HG03097 (cell line): Measurements from ENCODE around the gene CHPT1.
"Not testable (repeated sequence)": the region's sequence is repeated elsewhere in the genome, so short reads cannot be mapped to it uniquely, and the experiment has no call there.

ENCODE experiments used
- ATAC-seq: cut with Tn5 transposase; IDR thresholded peaks from one replicate; pipeline ENCODE4 v1.9.1; 2021; ENCODE audit not compliant: unreplicated experiment, low FRiP score

CHPT1 gene

DNA sequence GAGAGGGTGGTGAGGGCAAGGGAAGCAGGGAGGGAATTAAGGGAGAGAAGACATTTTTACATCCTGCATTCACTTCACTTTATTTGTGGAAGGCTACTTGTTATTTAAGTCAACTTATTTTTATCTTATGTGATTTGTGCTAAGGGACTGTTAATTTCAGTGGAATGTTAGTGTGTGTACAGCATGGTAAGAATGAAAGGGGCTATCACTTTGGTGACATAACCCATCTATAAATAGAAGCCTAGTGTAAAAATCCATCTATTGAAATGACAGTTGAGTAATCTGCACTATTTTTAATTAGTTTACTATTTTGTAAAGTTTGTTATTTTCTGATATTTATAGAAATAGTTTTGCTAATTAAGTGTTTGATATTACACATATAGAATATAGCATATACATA, 16.8 kb upstream of the CHPT1 start:
- no peak for ATAC-seq

DNA sequence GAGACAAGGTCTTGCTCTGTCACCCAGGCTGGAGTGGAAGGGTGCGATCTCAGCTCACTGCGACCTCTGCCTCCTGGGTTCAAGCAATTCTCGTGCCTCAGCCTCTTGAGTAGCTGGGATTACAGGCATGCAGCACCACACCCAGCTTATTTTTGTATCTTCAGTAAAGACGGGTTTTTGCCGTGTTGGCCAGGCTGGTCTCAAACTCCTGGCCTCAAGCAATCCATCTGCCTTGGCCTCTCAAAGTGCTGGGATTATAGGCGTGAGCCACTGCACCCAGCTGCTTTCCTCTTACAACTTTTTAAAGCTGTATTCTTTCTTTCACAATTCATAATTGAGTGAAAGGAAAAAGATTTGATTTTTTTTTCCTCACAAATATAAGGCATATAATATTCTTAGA, 15.8 kb upstream of the CHPT1 start:
- not testable (repeated sequence) for ATAC-seq

DNA sequence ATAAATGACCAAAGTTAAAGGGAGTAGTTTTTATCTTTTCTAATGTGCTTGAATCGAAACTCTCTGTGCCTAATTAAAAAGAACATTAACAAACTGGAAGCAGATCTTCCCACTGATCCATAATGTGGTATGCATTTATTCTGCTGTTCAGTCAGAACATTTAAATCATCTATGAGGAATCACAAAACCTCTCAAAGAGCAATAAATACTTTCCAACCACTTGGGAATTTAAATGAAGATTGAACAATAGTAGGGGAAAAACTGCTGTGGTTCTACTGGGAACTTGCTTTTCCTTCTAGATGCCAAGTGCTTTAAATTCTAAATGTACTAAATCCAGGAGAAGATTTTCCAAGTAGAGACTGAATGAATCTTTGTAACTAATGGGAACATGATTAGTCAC, 12.3 kb upstream of the CHPT1 start:
- ATAC-seq: no peak

DNA sequence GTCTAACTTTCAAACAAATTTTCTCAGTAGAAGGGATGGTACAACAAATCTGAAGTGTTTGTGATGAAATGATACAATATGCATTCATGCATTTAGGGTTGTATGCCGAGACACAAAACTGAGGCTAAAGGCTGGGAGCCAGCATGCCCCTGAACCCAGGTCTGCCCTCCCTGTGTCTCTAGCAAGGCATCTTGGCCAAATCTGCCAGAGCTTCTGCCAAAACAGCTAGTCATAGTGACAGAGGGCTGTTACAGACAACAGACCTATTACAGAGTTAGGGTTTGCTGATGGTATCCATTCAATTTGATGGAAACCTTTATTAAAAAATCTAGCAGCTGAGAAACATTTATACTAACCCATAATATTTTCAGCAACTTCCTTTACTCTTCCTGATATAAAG, 11.3 kb upstream of the CHPT1 start:
- no peak for ATAC-seq

DNA sequence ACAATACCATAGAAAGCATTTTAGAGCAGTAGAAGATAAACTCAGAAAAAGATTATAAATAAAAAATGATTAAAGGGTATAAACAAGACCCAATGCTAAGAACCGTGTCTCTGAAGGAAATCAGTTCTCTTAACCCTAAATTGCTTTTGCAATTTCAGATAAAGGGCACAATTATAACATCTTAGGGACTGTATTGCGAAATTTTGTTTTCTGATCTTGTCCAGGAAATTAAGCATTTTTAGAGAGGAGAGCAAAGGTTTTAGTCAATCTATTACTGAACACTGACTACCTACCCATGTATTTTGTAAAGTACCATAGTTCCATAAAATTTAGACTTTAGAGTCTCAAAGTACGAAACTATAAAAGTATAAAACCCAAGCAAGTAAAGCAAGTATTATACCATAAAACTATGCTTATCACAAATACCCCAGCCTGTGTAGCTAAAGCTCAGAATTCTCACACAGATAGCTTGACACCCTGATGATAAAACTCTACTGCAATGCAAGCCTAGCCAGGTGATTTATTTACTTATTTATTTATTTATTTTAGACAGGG, 6.8 kb upstream of the CHPT1 start:
- ATAC-seq: no peak

DNA sequence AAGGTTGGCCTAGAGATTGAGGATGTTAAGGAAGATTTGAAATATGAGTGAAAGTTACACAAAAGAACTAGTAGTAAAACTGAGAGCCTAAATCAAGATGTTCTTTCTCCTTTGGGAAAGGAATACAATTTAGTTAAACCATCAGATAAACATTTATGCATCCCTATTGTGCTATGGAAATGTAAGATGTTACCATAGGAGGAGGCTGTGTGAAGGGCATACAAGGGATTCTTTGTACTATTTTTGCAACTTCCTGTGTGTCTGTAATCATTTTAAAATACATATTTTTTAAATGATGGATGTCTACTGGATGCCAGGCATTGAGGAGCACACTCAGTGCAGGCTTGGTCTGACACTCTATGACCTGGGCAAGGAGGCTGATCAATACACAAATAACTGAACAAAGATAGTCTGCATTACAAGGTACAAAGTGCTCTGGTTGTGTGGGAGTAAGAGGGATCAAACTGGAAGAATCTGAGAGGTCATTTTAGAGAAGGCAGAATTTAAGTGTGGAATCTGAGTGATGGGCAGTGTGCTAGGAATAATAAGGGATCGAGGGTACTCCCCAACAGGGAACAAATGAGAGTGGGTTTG, 5.8 kb upstream of the CHPT1 start:
- ATAC-seq: no peak

DNA sequence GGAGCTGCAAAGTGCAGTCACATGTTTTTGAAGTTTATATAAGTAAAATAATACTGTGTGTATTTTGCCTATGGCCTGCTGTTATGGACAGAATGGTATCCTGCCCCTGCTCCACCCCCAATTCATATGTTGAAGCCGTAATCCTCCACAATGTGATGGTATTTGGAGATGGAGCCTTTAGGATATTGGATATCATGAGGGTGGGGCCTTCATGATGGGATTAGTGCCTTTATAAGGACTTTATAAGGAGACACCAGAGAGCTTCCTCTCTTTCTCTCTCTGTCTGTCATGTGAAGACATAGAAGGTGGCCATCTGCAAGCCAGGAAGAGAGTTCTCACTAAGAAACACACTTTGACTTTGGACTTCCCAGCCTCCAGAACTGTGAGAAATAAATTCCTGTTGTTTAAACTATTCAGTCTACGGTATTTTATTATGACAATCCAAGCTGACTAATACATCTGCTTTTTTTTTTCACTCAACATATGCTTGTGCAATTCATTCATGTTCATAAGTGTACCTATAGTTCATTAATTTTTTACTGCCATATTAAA, 3.1 kb upstream of the CHPT1 start:
- ATAC-seq: no peak

DNA sequence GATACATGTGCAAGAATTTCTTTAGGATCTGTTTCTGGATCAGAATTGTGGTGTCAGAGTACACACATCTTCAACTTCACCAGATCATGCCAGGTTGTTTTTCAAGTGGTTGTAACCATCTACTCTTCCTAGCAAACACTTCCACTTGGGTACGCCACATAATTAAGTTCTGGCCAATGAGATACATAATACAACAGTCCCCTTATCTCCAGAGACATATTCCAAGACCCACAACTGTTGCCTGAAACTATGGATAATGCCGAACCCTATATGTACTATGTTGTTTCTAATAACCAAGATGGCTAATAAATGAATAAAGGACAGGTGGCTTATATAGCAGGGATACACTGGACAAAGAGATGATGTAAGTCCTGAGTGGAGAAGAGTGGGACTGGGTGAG, 2.5 kb upstream of the CHPT1 start:
- ATAC-seq: no peak

DNA sequence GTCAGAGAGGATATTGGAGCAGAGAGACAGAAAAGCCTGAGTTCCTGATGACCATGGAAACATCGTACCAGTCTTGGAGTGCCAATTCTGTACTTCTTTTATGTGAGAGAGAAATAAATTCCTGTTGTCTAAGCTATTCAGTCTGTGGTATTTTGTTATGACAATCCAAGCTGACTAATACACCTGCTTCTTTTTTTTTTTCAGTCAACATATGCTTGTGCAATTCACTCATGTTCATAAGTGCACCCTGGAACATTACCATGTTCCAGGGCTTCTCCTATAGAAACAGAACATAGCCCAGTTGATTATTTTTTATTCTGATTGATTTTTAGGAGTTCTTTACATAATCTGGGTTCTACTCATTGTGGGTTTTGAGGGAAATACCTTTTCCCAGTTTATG, 1.7 kb upstream of the CHPT1 start:
- ATAC-seq: no peak

DNA sequence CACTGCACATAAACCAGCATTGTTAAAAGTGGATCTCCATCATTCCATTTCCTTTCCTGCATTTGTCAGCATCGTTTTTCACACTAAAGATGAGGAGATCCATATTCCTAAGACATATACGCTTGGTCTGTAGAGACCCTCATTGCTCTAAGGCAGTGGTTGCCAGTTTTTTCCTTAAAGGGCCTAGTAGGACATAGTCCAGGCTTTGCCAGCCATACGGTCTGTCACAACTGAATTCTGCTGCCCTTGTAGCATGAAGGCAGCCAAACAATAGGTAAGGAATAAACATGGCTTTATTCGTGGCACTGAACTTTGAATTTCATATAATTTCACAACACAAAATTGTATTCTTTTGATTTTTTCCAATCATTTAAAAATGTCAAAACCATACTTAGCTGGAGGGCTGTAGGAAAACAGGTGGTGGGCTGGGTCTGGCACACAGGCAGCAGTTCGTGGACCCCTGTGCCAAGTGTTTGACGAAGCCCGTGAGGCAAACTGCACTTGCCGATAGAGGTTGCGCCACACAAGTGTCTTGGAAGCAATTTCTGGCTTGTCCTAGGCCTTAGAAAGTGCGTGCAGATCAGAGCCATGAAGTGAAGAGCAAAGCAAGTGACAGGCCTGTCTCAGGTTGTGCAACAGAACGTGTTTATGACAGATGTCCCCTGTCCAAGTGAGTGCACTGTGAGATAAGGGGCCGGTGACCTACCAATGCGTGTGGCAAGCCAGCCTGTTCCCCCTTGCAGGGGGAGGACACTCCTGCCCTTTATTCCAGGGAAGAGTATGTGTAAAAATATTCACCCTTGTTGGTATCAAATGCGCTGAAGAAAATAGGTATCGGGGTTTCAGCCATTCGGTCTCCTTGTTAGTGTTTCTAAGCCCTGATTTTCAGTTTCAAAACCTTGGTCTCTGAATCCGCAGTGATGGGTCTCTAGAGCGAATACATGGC, 916 bp upstream of the CHPT1 start:
- ATAC-seq: no peak

DNA sequence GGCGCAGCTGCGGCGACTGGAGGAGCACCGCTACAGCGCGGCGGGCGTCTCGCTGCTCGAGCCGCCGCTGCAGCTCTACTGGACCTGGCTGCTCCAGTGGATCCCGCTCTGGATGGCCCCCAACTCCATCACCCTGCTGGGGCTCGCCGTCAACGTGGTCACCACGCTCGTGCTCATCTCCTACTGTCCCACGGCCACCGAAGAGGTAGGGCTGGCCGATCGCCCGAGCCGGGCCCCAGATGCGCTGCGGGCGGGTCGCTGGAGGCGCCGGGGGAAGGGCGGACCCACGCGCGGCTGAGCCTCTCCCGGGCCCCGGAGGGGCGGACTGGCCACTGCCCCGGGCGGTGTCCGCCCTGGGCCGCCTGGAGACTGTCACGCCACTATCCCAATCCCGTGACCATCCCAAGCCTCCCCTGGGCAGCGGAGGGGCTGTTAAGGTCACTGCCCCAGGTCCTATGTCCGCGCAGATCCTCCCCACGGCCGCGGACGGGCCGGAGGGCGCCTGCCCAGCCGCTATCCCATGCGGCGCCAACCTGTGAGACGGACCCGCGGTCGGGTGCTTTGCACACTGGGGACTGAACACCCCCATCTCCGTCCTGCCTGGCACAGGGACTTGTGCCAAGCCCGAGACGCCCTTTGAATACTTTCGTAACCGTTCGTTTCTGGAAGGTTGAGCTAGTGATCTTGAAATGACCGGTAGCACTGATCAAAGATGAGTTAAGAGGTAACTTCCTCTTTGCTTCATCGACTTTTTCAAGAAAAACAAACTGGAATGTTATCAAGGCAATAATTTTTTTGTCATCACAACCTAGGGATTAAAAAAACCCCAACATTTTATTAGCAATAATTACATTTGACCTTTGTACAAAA, 725 bp downstream of the CHPT1 start:
- peak; percentile 35 for ATAC-seq

DNA sequence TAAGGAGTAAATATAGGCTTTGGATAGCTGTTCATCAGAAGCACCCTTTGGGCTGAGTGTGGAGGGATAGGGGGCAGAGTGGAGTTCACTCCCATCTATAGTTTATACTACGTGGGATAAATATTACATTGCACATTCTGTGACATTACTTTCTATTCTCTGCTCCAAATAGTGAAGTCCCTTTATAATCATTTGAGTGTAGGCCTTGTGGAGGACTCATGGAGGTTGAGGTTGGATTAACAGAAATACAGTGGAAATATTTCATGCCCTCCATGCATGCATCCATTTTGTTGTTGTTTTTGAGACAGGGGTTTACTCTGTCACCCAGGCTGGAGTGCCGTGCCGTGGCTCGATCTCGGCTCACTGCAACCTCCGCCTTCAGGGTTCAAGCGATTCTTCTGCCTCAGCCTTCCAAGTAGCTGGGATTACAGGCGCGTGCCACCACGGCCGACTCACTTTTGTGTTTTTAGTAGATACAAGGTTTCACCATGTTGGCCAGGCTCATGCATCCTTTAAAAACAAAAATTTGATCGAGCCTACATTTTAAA, 1.4 kb downstream of the CHPT1 start:
- no peak for ATAC-seq

DNA sequence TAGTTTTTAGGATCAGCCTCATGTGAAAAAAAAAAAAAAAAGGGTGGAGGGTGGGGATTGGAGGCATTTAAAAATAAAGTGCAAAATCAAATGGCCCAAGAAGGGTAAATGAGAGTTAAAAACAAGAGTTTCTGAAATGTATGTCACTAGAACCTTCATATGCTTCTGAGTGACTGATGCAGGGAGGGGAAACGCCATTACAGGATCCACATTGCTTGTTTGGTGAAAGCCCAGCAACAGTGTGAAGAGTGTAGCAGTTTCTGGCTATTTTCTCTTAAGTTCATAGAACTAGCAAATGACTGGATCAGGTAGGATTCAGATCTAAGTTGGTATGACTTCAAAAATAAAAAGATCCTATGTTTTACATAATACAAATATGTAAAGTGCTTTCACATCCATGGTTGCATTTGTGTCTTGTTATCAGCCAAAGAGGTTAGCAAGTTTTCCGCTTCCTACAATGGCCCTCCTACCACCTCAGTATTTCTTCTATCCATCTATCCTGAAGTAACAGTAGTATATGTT, 2.9 kb downstream of the CHPT1 start:
- no peak for ATAC-seq

DNA sequence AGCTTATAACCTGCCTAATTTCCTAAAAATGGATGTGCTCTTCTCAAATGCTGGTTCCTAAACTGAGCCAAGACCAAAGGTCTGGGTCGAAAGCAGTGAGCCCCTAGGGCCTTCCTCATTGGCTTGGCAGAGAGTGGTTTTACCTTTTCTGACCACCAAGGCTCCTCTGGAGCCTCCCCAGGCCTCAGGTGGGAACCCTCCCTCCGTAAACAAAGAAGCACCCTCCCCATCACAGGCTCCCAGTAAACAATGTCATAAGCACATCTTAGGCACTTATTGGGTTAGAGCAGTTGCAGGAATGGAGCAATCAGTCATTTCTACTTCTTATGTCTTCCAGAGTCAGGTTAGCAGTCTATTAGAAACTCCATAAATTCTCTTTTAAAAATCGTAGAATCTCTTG, 6.0 kb downstream of the CHPT1 start:
- no peak for ATAC-seq

DNA sequence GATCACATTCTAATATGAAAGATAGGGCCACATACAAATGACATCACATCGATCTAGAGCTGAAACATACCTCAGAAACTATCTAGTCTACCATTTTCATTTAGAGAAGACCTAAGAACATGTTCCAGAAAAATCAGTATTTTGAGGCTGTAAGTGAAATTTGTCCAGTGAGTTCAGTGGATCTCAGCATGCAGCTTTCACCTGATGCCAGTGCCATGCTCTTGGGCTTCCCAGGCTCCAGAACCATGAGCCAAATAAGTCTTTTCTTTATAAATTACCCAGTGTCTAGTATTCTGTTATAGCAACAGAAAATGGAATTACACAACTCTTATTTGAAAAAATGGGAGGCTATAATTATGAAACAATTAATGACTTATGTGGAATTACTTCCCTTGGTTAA, 9.0 kb downstream of the CHPT1 start:
- no peak for ATAC-seq

DNA sequence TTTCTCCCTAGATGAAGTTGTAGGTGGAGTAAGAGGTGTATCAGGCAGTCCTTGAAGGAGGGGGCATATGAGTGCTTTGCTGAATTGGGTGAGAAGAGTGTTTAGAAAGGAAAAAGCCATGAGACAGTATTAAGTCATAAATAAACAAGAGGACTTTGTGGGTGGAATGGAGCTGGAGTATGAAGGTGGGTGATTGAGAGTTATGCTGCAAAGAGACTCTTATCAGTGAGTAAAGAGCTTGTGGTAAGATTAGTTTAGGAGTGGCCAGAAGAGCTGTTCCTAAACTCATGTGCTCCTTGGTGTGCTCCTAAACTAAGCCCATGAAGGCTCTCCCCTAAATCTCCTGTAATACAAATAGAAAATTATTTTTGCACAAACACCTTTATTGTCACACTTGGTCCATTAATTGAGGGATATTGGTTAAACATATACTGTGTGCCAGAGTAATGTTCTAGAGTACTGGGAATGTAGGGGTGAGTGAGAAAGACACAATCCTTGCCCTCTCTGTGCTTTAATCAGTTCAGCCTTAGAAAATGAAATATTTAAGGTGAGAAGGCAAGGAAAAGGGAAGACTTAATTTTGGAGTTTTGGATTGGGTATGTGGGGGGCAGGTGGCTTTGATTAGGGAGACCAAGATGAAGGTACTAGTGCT, 9.8 kb downstream of the CHPT1 start:
- ATAC-seq: no peak

DNA sequence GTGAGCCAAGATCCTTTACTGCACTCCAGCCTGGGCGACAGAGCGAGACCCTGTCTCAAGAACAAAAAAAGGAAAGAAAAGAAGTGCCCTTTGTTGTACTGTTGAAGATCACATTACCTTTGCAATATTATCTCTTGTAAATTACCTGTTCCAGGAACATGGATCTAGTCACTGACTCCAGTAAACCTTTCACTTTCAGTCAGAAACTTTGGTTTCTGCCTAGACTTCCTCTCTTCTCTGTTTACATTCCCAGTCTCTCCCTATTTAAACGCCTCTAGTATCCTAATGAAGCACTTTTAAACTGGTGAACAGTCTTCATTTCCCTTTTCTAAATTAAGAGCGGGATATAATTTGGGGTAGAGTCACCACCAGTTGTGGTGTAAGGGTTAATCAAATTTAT, 12.8 kb downstream of the CHPT1 start:
- ATAC-seq: no peak

DNA sequence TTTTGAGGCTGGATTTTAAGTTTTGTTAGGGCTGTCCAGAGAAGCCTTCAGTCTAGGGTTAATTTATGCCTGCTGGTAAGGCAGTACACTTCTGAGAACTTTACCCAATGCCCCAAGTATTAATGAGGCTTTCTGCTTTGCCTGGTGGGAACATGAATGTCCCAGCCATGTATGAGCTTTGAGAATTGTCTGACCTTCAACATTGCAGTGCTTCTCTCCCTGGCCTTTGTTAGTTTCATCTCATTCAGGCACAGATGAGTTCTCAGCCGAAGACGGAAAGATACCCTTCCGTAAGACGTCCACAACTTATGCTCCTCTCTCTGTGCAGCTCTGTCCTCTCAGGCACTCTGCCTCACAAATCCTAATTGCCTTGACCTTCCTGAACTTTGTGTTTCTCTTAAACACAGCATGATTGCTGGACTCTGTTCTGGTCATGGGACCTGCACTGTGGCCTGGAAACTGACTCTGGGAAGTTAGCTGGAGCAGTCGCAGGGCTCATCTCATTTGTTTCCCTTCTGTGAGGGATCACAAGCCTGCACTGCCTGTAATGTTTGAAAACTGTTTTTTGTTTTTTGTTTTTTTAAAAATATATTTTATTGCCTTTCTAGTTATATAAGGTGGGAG, 15.7 kb downstream of the CHPT1 start:
- no peak for ATAC-seq

DNA sequence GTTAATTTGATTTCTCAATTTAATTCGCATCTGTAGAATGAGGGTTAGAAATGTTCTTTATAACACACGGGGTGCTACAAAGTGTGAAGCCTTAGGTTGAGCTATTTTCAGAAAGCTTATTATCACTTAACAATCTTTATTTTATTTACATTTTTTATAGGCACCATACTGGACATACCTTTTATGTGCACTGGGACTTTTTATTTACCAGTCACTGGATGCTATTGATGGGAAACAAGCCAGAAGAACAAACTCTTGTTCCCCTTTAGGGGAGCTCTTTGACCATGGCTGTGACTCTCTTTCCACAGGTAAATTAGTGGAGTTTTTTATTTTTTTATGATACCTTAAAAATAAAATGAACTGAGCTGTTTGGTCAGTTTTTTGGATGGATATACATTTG, 16.5 kb downstream of the CHPT1 start:
- no peak for ATAC-seq
